Smooth muscle cell (in vitro differentiated cells): ENCODE measurements around the gene ING4. TPM values are rescaled to one million over a fixed set of nuclear protein-coding genes. Genes with fewer than 3 reads are reported as not detected.
A peak's percentile ranks its signal among the peaks of the same experiment; 100 is the strongest.

ENCODE experiments used
- DNase-seq: peaks from one replicate; lab custom pipeline; 2025; ENCODE audit not compliant: unreplicated experiment; lab: John Stamatoyannopoulos, UW
- H2AFZ ChIP-seq: fragments of 200-600 bp; sonication (generic); 2 replicates; pipeline ENCODE4 v1.6.0; 2016; ENCODE audit warnings: antibody characterized with exemption, low read depth, mild to moderate bottlenecking
- H3F3A ChIP-seq: fragments of 200-600 bp; sonication (generic); 2 replicates; pipeline ENCODE4 v1.6.0; 2017; ENCODE audit warnings: antibody characterized with exemption, low read depth
- H3K27ac ChIP-seq: fragments of 200-600 bp; sonication (generic); 2 replicates; pipeline ENCODE4 v1.5.1; 2016; ENCODE audit warnings: low read depth, mild to moderate bottlenecking
- H3K27me3 ChIP-seq: fragments of 200-600 bp; sonication (generic); 2 replicates; pipeline ENCODE4 v1.6.1; 2016; ENCODE audit warnings: low read depth, mild to moderate bottlenecking
- H3K36me3 ChIP-seq: fragments of 200-600 bp; sonication (generic); 2 replicates; pipeline ENCODE4 v1.5.1; 2016; ENCODE audit warnings: low read depth
- H3K4me1 ChIP-seq: fragments of 200-600 bp; sonication (generic); 2 replicates; pipeline ENCODE4 v1.5.1; 2016; ENCODE audit warnings: low read depth
- H3K4me2 ChIP-seq: fragments of 200-600 bp; sonication (generic); 2 replicates; pipeline ENCODE4 v1.6.0; 2016; ENCODE audit warnings: mild to moderate bottlenecking
- H3K4me3 ChIP-seq: fragments of 200-600 bp; sonication (generic); 2 replicates; pipeline ENCODE4 v1.5.1; 2016; ENCODE audit warnings: mild to moderate bottlenecking
- H3K79me2 ChIP-seq: fragments of 200-600 bp; sonication (generic); 2 replicates; pipeline ENCODE4 v1.6.0; 2016; ENCODE audit warnings: low read depth, mild to moderate bottlenecking
- H3K9ac ChIP-seq: fragments of 200-600 bp; sonication (generic); 2 replicates; pipeline ENCODE4 v1.6.0; 2016; ENCODE audit warnings: low read depth
- H3K9me3 ChIP-seq: fragments of 200-600 bp; sonication (generic); replicated peaks from 2 replicates; pipeline ENCODE4 v1.5.1; 2016; ENCODE audit warnings: low read depth
- H4K20me1 ChIP-seq: fragments of 200-600 bp; sonication (generic); 2 replicates; pipeline ENCODE4 v1.6.0; 2016; ENCODE audit warnings: low read depth
- CTCF ChIP-seq: fragments of 200-600 bp; sonication (generic); IDR thresholded peaks from 2 replicates; pipeline ENCODE4 v1.5.1; 2017; ENCODE audit warnings: borderline replicate concordance, mild to moderate bottlenecking, antibody characterized with exemption; ENCODE audit not compliant: insufficient read depth, poor library complexity, severe bottlenecking
- WGBS: methylation state at CpG from one replicate; pipeline ENCODE4 v1.1.7; 2016; ENCODE audit warnings: low lambda C conversion rate; 5-methylcytosine and 5-hydroxymethylcytosine counted together
- polyA plus RNA-seq: library from polyadenylated mRNA; unstranded; fragments of >200 nt; fragmentation: Nextera tagmentation; extraction: Ambion mirVana; gene quantifications from 2 replicates; pipeline ENCODE4 v1.2.1, GENCODE V29; 2016
- total RNA-seq: library from RNA; depleted of rRNA; stranded (reverse); fragments of >200 nt; gene quantifications from 2 replicates; pipeline ENCODE4 v1.2.3, GENCODE V29; 2014

ING4 gene
- total and polyA plus RNA-seq, 2 experiments from 2014 or later = 24.8 to 27.0 TPM

GRCh38 chr12:6615802-6616201, 47.1 kb downstream of the ING4 start:
- peak overlapping the region; percentile 19 for H3K27ac ChIP-seq

GRCh38 chr12:6614513-6615172, 48.3 kb downstream of the ING4 start:
- WGBS = 74% methylated on average over 7 of the region's 7 CpGs
- H3K9ac ChIP-seq = no peak overlapping the region

More at GRCh38 chr12:6615802-6616201, 47.1 kb downstream of the ING4 start:
- TF ChIP-seq CTCF = no peak
- Histone ChIP-seq H3K79me2 (no peaks in the 10 kb centered on the region), H3K9me3 (no peaks in the 10 kb centered on the region), H3K9ac (no peak overlapping the region), H3F3A (peaks cover 25% of the 10 kb centered on the region), H3K27me3 (no peaks in the 10 kb centered on the region), H3K36me3 (no peaks in the 10 kb centered on the region), H3K4me3 (no peak overlapping the region), H3K4me1 (peaks cover 26% of the 10 kb centered on the region), H3K4me2 (no peak overlapping the region), H2AFZ (no peak overlapping the region), H4K20me1 (no peaks in the 10 kb centered on the region)
- DNase-seq = no peak
- 98% methylated on average over 3 of the region's 3 CpGs for WGBS

GRCh38 chr12:6613776-6614512, 49.0 kb downstream of the ING4 start:
- 6% methylated on average over 15 of the region's 21 CpGs for WGBS
- no peaks in the 10 kb centered on the region for H3K36me3 ChIP-seq
- H3K9me3 ChIP-seq = no peaks in the 10 kb centered on the region
- no peak overlapping the region for H2AFZ ChIP-seq
- no peak for TF ChIP-seq CTCF
- H3K4me1 ChIP-seq = peaks cover 29% of the 10 kb centered on the region
- H3K27me3 ChIP-seq = no peaks in the 10 kb centered on the region
- no peaks in the 10 kb centered on the region for H3K79me2 ChIP-seq
- no peaks in the 10 kb centered on the region for H4K20me1 ChIP-seq
- H3F3A ChIP-seq = peaks cover 32% of the 10 kb centered on the region
- DNase-seq = peak; percentile 96
- H3K27ac ChIP-seq = peak overlapping the region; percentile 28
- no peak overlapping the region for H3K4me3 ChIP-seq
- no peak overlapping the region for H3K9ac ChIP-seq
- H3K4me2 ChIP-seq = no peak overlapping the region

More at GRCh38 chr12:6614513-6615172, 48.3 kb downstream of the ING4 start:
- no peak overlapping the region for H3K4me2 ChIP-seq
- TF ChIP-seq CTCF = no peak
- no peaks in the 10 kb centered on the region for H3K36me3 ChIP-seq
- peak overlapping the region; percentile 28 for H3K27ac ChIP-seq
- peaks cover 30% of the 10 kb centered on the region for H3F3A ChIP-seq
- H3K4me1 ChIP-seq = peaks cover 29% of the 10 kb centered on the region
- H3K9me3 ChIP-seq = no peaks in the 10 kb centered on the region
- H3K79me2 ChIP-seq = no peaks in the 10 kb centered on the region
- no peaks in the 10 kb centered on the region for H3K27me3 ChIP-seq
- no peak overlapping the region for H3K4me3 ChIP-seq
- no peaks in the 10 kb centered on the region for H4K20me1 ChIP-seq
- no peak overlapping the region for H2AFZ ChIP-seq
- no peak for DNase-seq
